Transverse colon (tissue), 4 donors: Measurements from ENCODE around the gene CALML6. TPM values are rescaled to one million over a fixed set of nuclear protein-coding genes. Genes with fewer than 3 reads are reported as not detected.
A peak's percentile ranks its signal among the peaks of the same experiment; 100 is the strongest.
"Not testable (repeated sequence)": the region's sequence is repeated elsewhere in the genome, so short reads cannot be mapped to it uniquely, and the experiment has no call there.

Source experiments
- DNase-seq: peaks from one replicate; pipeline ENCODE4 v3.0.0-alpha.2; 2019
- H3K27ac ChIP-seq, 4 donors: fragments of 200-600 bp; sonication (generic); 2 replicates each; pipeline ENCODE4 v1.5.1; 2016 to 2018; ENCODE audit warnings: inconsistent platforms in 4 of 4
- H3K27me3 ChIP-seq: fragments of 200-600 bp; sonication (generic); 2 replicates; pipeline ENCODE4 v1.5.1; 2017; ENCODE audit warnings: inconsistent platforms
- H3K36me3 ChIP-seq, 4 donors: fragments of 200-600 bp; sonication (generic); 2 replicates each; pipeline ENCODE4 v1.5.1; 2017 to 2019; ENCODE audit warnings: inconsistent platforms in 4 of 4
- H3K4me1 ChIP-seq, 4 donors: fragments of 200-600 bp; sonication (generic); 2 replicates each; pipeline ENCODE4 v1.5.1; 2017 to 2020; ENCODE audit warnings: inconsistent platforms in 4 of 4
- H3K4me3 ChIP-seq, 4 donors: fragments of 200-600 bp; sonication (generic); 1 replicate in 1 of 4; 2 replicates in 3 of 4; pipeline versions ENCODE4 v1.5.1 to v1.6.1; 2017 to 2019; ENCODE audit warnings: inconsistent platforms in 4 of 4
- H3K9me3 ChIP-seq, 2 donors: fragments of 200-600 bp; sonication (generic); 2 replicates each; pipeline ENCODE4 v1.5.1; 2017 to 2019; ENCODE audit warnings: inconsistent platforms in 2 of 2
- EP300 ChIP-seq: sonication (generic); formaldehyde crosslinking; IDR thresholded peaks from one replicate; pipeline ENCODE4 v1.6.1; 2017; ENCODE audit warnings: antibody characterized with exemption, low read depth
- POLR2A ChIP-seq: fragments of 450-650 bp; IDR thresholded peaks from one replicate; pipeline ENCODE4 v1.6.1; 2016; ENCODE audit warnings: antibody characterized with exemption, mild to moderate bottlenecking, moderate library complexity
- POLR2AphosphoS5 ChIP-seq, 3 donors: sonication (generic); formaldehyde crosslinking; IDR thresholded peaks; one replicate each; pipeline ENCODE4 v1.6.1; 2016; ENCODE audit warnings: antibody characterized with exemption in 3 of 3
- WGBS, 2 donors: methylation state at CpG; one replicate each; pipeline ENCODE4 v1.1.5; 2018; ENCODE audit warnings: low coverage in 1 of 2; 5-methylcytosine and 5-hydroxymethylcytosine counted together
- in situ Hi-C, 4 donors: fragments of 200-750 bp; cut with MboI; loops; one replicate each; pipeline versions ENCODE4 v1.15.0 to v1.15.1; 2017; ENCODE audit warnings: low sequenced_read_pairs in 3 of 4, low pct_ligation_motif_present in 1 of 4, low pct_unique_long_range_greater_than_20kb in 1 of 4
- intact Hi-C: fragments of 100-400 bp; cut with DNase I; formaldehyde crosslinking; loops from one replicate; pipeline ENCODE4 v1.15.1; 2023; ENCODE audit warnings: low total_unique reads
- total RNA-seq, 4 donors: library from RNA; depleted of rRNA; stranded (reverse); fragments of >200 nt; gene quantifications; one replicate each; pipeline ENCODE4 v1.1.0, GENCODE V29; 2016
- TF ChIP-seq, protein P1 (sequence below), 5 experiments: fragments of 200-600 bp in 3 of 5; fragments of 450-650 bp in 2 of 5; sonication (generic) in 3 of 5; IDR thresholded peaks; 1 replicate in 2 of 5; 2 replicates in 3 of 5; pipeline ENCODE4 v1.5.1; 2016 to 2017; ENCODE audit warnings: antibody characterized with exemption in 5 of 5, inconsistent platforms in 3 of 5, mild to moderate bottlenecking in 2 of 5, moderate library complexity in 1 of 5

Gene CALML6
- total RNA-seq, 4 donors from 2014 or later: 0.48 TPM; not detected in 3

DNA sequence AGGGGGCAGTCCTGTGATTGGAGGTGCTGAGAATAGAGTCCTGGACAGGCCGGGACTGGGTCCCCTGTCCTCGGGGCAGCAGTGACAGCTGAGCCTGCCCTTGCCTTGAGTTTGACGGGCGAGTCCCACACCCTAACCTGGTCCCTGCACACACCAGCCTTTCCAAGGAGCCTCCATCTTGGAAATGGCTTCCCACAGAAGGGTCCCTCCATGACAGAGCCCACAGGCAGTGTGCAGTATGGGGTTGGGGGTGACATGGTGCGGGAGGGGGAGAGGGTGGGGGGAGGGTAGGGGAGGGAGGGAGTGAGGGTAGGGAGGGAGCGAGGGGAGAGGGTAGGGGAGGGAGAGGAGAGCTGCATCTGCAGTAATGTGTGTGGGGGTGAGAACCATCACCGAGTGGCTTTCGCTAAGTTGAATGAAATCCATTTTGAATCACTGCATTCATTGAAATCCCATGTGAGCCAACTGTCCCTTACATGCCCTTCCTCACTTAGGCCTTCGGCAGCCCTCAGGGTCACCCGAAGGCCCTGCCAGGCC is 14.1 kb downstream of the CALML6 start:
- in situ Hi-C loops: no loop called here
- 58% methylated on average over 9 of the region's 10 CpGs; no CpG with 5 or more reads in 1 of the 2 donors for WGBS, 2 donors

DNA sequence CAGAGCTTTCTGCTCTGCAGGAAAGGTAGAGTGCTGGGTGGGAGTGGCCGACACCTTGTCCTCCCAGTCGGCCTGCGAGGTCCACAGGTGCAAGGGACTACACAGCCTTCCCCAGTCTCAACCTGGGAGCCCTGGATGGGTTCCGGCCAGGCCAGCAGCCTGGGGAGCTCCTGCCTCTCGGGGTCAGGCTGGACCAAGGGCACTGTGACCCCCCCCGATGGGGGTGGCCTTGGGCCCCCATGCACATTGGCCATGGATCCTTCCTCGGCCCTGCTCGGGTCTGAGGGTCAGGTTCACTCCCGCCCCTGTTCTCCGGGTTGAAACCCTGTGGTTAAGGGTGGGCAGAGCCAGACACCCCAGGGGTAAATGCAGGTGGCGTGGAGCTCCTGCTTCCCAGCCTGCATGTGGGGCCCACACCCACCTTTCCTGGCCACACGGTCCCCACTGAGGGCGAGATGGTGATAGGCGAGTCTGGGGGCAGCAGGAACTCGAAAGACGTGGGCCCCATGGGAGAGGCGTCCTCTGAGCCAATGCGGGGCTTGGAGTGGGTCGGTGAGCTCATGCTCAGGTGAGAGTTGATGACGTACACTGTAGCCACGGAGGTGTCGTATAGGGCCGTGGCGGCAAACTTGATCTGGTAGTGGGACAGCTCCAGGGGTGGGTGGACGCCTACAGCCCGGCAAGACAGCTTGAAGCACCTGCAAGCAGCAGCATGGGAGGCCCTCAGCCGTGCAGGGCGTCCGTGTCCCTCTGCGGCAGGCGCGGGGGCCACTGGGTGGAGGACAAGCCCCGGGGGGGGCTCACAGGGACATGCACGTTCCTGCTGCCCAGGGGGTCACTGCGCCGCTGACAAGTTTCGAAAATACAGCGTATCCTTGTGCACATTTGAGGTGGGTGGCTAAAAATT is 14.8 kb downstream of the CALML6 start:
- TF ChIP-seq POLR2AphosphoS5 (IDR thresholded peaks at IDR 0.05) (no peak), POLR2A (no peak), EP300 (no peak)
- TF ChIP-seq, protein P1, sequence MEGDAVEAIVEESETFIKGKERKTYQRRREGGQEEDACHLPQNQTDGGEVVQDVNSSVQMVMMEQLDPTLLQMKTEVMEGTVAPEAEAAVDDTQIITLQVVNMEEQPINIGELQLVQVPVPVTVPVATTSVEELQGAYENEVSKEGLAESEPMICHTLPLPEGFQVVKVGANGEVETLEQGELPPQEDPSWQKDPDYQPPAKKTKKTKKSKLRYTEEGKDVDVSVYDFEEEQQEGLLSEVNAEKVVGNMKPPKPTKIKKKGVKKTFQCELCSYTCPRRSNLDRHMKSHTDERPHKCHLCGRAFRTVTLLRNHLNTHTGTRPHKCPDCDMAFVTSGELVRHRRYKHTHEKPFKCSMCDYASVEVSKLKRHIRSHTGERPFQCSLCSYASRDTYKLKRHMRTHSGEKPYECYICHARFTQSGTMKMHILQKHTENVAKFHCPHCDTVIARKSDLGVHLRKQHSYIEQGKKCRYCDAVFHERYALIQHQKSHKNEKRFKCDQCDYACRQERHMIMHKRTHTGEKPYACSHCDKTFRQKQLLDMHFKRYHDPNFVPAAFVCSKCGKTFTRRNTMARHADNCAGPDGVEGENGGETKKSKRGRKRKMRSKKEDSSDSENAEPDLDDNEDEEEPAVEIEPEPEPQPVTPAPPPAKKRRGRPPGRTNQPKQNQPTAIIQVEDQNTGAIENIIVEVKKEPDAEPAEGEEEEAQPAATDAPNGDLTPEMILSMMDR (IDR thresholded peaks at IDR 0.05): no peak
- H3K27ac ChIP-seq: no peak overlapping the region
- no peak overlapping the region for H3K4me3 ChIP-seq
- H3K9me3 ChIP-seq: no peaks in the 10 kb centered on the region
- WGBS, 2 donors: 83 to 100% methylated on average over 1 to 36 of the region's 38 CpGs
- in situ Hi-C loops: no loop called here
- intact Hi-C loops: no loop called here
- no peaks in the 10 kb centered on the region for H3K4me1 ChIP-seq
- no peaks in the 10 kb centered on the region for H3K27me3 ChIP-seq
- H3K36me3 ChIP-seq: no peaks in the 10 kb centered on the region
- DNase-seq: peak; percentile 7

More for the DNA sequence above, 14.1 kb downstream of the CALML6 start:
- no peaks in the 10 kb centered on the region for H3K27me3 ChIP-seq
- TF ChIP-seq POLR2A (no peak), POLR2AphosphoS5 (IDR thresholded peaks at IDR 0.05) (no peak), EP300 (no peak)
- TF ChIP-seq, protein P1 (IDR thresholded peaks at IDR 0.05): no peak
- no peaks in the 10 kb centered on the region for H3K4me1 ChIP-seq
- no peak overlapping the region for H3K4me3 ChIP-seq
- intact Hi-C loops: no loop called here
- H3K9me3 ChIP-seq: no peaks in the 10 kb centered on the region
- no peak overlapping the region for H3K27ac ChIP-seq
- H3K36me3 ChIP-seq: no peaks in the 10 kb centered on the region
- DNase-seq: no peak

DNA sequence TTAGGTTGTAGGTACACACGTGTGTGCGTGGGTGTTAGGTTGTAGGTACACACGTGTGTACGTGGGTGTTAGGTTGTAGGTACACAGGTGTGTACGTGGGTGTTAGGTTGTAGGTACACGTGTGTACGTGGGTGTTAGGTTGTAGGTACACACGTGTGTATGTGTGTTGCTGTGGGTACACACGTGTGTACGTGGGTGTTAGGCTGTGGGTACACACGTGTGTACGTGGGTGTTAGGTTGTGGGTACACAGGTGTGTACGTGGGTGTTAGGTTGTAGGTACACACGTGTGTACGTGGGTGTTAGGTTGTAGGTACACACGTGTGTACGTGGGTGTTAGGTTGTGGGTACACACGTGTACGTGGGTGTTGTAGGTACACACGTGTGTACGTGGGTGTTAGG is 19.8 kb downstream of the CALML6 start:
- 74 to 92% methylated on average over 5 of the region's 21 CpGs for WGBS, 2 donors
- H3K4me1 ChIP-seq, DNase-seq, intact Hi-C loops, H3K27me3 ChIP-seq, H3K36me3 ChIP-seq, H3K9me3 ChIP-seq, H3K4me3 ChIP-seq, in situ Hi-C loops, H3K27ac ChIP-seq: not testable (repeated sequence)

DNA sequence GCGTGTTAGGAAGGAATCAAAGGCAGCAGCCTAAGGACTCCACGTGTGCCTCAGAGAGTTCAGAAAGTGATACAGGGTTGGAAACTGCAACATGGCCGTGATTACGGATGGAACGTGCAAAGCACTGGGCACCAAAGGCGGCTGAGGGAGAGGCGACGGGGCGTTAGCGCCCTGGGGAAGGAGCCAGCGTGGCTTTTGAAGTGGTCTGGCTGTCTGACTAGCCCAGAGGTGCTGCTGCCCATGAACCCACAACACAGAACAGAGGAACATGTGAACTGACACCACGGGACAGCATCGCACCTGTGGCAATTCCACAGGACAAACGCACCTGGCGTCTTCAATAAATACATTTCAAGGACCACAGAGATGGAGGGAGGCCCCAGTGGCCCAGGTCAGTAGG is 22.0 kb downstream of the CALML6 start:
- in situ Hi-C loops (no loop called here), intact Hi-C loops (no loop called here)
- no peak for TF ChIP-seq EP300
- no peak for TF ChIP-seq POLR2AphosphoS5 (IDR thresholded peaks at IDR 0.05)
- TF ChIP-seq, protein P1 (IDR thresholded peaks at IDR 0.05): no peak
- no peak for TF ChIP-seq POLR2A
- H3K36me3 ChIP-seq: no peaks in the 10 kb centered on the region
- no peak overlapping the region for H3K4me3 ChIP-seq
- H3K27ac ChIP-seq: no peak overlapping the region
- H3K4me1 ChIP-seq: peaks cover 0 to 2% (median 0%) of the 10 kb centered on the region in 4 donors
- no peak for DNase-seq
- WGBS, 2 donors: 45 to 59% methylated on average over 2 to 15 of the region's 15 CpGs
- H3K9me3 ChIP-seq: no peaks in the 10 kb centered on the region
- H3K27me3 ChIP-seq: peaks cover 15% of the 10 kb centered on the region
